HG03565 (cell line): ENCODE results near the gene H6PD.

Experiments used
- ATAC-seq: cut with Tn5 transposase; IDR thresholded peaks from one replicate; pipeline ENCODE4 v1.9.1; 2021; ENCODE audit warnings: mild to moderate bottlenecking, moderate library complexity; ENCODE audit not compliant: unreplicated experiment

The H6PD gene, protein sequence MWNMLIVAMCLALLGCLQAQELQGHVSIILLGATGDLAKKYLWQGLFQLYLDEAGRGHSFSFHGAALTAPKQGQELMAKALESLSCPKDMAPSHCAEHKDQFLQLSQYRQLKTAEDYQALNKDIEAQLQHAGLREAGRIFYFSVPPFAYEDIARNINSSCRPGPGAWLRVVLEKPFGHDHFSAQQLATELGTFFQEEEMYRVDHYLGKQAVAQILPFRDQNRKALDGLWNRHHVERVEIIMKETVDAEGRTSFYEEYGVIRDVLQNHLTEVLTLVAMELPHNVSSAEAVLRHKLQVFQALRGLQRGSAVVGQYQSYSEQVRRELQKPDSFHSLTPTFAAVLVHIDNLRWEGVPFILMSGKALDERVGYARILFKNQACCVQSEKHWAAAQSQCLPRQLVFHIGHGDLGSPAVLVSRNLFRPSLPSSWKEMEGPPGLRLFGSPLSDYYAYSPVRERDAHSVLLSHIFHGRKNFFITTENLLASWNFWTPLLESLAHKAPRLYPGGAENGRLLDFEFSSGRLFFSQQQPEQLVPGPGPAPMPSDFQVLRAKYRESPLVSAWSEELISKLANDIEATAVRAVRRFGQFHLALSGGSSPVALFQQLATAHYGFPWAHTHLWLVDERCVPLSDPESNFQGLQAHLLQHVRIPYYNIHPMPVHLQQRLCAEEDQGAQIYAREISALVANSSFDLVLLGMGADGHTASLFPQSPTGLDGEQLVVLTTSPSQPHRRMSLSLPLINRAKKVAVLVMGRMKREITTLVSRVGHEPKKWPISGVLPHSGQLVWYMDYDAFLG

DNA sequence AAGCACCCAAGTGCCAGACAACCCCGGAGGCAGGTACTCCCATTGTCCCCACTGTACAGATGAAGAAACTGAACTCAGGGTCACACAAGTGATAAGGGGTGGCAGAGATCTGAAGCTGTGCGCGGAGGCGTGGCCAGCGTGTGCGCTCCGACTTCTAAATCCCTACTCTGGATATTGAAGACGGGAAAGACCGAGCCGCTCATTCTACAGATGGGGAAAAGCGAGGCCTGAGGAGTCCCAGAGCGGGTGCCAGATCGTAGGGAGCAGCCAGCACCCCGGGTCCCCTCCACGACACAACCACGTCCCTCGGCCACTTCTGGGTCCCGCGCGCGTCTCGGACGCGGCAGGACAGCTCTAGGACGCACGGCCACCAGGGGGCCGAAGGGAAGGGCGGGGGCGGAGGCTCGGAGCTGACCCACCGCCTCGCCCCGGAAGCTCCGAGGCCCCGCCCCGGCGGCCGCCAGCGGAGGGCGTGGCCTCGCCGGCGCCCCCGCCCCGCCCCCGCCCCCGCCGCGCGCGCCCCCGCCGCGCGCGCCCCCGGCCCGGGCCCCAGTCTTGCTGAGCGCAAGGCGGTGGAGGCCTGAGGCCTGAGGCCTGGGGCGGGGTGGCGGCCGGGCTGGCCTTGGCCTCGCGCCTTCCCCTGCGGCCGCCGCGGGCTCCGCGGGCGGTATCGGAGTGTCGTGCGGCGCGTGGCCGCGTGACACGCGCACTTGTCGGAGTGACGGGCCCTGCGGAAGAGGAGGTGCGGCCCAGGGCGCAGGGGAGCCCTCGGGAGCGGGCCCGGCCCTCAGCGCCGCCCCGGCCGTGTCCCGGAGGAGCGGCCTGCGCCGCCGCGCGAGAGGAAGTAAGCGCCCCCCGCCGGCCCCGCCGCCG, at the start of gene H6PD:
Gene H6PD (plus strand): TSS at position 552 of the 873 bp plus-strand sequence. CDS start 10,161 bp downstream, outside the sequence.
- peak; percentile 55 for ATAC-seq

DNA sequence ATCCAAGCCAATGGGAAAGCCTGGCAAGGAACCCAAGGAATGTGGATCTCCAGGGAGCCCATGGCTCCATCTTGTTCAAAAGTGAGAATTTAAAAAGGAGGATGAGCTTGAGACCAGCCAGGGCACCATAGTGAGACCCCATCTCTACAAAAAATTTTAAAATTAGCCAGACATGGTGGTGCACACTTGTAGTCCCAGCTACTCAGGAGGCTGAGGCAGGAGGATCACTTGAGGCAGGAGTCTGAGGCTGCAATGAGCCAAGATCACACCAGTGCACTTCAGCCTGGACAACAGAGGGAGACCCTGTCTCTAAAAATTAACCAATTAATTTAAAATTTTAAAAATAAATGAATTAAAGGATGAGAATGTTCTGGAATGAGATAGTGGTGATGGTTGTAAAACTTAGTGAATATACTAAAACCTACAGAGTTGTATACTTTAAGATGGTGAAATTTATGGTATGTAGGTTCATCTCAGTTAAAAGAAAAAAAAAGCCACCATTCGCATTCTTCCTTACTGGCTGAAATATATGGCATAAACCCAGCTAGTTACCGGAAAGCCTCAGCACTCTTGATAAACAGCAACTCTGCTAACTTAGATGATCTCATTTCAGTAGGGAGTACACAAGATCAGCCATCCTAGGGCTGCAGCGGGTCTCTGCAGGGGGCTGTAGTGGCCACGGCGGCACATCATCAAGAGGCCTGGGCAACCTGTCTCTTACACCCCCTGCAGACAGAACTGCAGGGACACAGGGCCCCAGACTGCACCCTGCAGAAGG, 48.3 kb upstream of the H6PD start:
- ATAC-seq = no peak

DNA sequence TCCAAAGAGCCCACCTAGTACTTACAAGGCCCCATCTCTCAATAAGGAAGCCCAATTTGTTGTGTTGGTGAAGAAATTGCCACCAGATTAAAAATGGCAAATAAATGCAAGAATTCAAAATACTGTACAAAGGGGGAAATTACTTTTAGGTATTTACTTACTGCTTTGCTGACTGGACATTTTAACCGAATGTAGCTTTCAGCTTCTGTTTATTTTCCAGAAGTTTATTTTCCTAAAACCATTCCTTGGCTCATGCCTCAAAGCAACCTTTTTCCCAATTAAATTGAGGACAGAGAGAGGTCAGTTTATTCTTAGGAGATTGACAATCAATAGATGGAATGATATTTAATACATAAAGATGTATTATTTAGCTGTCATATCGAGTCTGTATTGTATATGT, 47.6 kb upstream of the H6PD start:
- ATAC-seq = no peak

DNA sequence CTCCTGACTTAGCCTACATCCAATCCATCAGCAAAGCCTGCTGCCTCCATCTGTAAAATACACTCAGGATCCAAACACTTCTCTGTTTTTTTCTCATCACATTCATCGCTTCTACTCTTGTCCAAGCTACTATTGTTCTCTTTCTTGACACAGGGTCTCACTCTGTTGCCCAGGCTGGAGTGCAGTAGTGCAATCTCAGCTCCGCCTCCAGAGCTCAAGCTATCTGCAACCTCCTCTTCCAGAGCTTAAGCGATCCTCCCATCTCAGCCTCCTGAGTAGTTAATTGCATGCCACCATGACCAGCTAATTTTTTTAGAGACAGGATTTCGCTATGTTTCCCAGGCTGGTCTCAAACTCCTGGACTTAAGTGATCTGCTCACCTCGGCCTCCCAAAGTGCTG, 44.3 kb upstream of the H6PD start:
- ATAC-seq = no peak

DNA sequence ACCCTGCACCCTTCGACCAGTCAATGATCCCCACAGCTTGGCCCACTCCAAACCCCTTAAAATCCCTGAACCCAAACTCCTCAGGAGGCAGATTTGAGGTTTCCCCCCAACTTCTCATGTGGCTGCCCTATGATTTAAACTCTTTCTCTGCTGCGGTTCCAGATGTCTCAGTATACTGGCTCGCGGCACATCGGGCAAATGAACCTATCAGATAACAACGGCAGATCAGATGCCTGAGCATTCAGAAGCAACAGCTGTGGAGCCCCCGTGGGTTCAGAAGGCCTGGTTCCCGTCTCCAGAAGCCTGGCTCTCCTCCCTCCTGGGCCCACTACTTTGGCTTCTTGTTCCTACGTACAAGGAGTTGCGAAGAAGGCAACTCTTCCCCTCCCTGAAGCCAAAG, 43.3 kb upstream of the H6PD start:
- ATAC-seq = no peak

DNA sequence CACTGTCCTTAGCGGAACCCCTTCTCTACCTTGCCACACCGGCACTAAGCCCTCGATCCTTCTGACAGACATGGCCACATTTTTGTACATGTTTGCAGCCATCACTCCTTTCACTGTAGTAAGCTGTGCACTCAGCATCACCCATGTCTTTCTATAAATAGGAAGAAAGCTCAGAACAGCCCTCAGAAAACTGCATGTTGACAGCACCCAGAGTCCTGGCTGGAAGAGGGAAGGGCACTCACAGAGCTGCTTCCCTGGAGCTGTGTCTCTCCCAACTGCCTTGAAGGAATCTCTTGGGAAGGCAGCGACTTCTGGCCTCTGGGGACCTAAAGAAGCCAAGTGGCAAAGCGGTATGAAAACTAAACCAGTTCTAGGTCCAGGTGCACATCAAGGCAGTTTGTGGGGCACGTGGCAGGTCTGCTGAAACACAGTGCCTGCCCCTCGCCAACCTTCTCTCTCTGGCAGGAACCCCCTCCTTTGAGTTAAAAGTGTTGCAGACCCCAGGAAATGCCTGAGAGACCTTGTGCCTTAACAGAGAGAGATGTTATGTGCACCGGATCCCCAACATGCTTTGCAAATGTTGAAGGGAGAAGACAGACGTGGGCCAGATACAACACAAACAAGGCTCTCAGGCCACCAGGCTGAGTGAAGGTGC, 41.9 kb upstream of the H6PD start:
- no peak for ATAC-seq

DNA sequence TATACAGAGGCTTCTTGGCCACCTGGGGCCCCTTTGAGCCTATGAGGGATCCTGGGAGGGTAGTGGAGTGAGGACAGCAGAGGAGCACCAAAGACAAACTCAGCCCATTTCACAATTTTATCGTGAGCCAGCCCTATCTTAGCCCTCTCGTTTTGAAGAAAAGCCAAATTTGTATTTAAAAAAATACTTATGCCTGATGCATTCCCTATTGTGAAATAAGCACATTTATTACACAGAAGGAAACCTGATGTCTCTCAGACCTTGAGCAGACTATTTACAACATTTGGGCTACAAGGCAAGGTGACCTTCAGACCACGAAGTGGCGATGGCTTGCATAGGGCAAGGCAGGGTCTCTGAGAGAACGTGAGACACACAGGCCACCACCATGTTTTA, 41.3 kb upstream of the H6PD start:
- ATAC-seq = no peak

DNA sequence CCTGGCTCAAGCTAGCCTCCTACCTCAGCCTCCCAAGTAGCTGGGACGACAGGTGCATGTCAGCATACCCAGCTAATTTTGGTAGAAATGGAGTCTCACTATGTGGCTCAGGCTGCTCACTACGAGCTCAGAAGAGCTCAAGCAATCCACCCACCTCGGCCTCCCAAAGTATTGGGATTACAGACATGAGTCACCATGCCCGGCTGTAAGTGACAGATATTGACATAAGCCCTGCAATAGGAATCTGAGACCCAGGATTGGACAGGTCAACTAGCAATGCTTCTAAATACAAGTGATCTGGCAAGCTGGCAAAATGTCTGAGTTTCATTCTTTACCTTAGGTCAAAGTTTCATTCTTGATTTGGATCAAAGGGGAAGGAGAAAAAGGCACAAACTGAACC, 40.5 kb upstream of the H6PD start:
- ATAC-seq = no peak

DNA sequence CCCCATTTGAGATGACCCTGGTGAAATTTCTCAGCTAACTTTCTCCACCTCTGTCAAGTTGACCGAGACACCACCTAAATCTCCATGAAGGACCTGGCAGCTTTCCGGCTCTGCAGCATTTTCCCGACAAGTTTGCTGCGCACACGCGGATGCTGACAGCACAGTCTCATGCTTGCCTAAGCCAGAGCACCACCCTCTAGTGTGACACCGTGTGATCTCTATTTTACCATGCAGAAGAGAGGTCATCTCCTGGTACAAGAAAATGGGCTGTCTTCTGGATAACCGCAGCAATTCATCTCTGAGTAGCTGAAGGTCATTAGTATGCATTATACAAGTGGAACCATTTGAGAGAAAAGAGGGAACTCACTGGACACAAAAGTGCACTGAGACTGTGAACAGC, 38.9 kb upstream of the H6PD start:
- ATAC-seq = no peak

DNA sequence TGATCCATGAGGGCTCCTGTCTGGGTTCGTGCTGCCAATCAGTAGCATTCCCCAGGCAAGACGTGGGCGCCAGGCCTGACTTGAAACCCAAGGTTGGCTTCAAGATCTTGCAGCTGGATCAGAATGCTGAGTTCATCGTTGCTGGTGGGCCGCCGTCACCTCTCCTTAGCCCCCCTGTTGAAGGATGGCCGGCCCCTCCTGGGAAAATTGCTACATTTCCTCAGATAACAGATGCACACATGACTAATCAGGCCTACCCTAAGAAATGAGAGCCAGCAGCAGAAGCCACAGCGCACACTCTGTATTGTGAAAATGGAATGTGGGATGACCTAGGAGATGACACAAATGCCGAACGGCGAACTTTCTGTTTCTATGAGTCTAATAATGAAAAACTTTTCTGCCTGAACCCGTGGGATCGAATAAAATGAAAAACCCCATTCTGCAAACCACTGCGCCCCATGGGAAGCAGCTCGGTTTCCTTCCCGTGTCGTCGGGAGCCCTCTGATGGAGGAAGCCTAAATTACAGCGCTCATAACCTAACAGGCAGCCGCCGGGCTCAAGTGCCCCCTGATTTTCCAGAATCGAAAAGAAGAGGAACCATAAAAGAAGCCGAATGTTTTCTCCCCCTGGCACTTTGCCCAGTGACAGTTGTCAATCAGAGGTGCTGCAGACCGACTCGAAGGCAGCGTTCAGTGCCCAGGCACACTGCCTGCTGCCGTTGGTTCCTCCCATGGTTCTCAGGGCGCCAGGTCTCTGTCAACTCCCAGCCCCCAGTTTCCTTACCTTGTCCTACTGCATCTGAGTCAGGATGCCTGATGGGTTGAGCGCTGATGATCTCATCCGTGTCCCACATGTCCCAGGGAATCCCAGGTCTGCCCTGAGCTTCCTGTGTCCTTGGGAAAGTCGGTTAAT, 38.2 kb upstream of the H6PD start:
- peak; percentile 53 for ATAC-seq

DNA sequence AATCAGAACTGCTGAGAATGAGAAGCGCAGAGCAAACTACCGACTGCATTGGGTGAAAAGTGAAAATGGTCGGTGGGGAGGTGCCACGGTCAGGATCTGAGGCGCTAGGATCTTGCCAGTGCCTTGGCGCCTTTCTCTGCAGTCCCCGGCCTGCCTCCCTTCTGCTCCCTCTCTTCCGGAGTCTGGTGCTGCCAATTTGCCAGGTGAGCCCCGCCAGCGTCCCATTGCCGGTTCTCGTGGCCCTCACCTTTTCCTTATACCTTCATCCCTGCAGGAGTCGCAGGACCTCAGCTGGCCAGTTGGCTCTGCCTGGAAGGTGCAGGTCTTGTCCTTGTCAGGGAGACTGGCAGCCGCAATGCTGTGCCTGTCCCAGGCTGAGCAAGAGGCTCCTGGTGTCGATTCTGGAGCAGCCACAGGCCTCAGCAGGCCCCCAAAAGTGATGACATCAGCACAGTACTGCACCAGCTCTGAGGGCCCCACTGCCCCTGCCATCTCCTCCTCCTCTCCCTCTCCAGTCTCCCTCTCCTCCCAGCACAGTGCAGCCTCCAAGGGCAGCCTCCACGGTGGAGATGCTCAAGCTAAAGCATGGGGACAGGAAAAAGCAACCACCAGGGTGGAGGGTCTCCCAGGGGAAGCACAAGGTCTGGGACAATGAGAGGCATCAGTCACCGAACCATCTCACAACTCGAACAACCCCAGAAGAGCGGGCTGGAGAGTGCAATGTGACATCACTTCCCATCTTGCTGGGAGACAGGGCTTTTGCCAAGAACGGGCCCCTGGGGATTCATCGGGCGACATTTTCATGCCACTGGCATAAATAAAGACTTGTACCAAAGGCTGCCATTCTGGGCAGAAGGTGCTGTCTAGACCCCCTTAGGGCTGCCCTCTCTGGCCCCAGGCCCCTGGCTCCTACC, 37.1 kb upstream of the H6PD start:
- no peak for ATAC-seq

DNA sequence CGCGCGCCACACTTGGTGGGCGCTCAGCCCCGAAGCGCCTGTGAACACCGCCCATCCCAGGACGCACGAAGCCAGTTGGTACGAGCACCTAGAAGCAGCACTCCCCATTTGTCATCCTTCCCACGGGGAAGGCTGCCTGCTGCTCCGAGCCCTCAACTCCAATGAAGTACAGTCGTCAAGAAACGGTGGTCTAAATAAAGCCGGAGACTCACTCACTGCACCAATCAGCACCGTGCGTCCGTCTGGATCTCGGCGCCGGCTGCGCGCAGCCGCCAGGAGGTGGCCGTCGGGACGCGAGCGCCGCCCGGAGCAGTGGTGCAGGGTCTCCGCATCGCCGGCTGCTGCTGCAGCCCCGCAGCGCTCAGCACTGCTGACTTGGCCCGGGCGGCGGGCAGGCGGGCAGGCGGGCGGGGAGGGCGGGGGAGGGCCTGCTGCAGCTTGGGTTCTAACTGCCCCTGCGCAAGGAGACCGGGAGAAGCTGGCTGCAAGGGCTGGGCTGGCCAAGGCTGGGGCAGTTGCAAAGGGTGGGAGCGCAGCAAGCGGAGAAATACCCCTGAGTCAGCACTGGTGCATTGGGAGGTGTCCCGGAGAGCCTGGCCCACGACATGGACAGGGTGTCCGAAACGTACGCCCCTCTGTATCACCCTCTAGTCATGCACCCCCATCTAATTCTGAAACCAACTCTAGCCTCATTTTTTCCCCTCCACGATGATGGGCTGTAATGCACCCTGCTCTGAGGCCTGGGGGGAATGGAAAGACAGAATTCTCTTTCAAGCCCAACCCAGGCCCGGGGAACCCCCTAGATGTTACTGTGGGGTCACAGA, 35.8 kb upstream of the H6PD start:
- no peak for ATAC-seq

DNA sequence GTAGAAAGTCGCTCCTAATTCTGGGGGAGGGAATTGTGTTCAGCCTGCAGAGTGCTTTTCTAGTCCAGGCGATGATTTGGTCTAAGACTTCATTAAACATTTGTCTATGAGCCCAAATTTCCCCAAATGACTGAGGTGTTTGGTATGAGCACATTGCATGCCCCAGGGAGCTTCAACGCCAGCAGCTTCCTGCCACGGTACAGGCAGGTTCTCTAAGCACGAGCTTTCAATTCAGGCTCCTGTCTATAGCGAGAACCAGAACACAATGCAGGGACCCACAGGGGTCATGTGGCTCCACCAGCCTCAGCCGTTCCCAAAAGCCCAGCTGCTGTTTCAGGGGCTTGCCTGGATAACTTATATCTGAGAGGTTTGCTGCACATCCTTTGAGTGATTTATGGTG, 34.1 kb upstream of the H6PD start:
- no peak for ATAC-seq

DNA sequence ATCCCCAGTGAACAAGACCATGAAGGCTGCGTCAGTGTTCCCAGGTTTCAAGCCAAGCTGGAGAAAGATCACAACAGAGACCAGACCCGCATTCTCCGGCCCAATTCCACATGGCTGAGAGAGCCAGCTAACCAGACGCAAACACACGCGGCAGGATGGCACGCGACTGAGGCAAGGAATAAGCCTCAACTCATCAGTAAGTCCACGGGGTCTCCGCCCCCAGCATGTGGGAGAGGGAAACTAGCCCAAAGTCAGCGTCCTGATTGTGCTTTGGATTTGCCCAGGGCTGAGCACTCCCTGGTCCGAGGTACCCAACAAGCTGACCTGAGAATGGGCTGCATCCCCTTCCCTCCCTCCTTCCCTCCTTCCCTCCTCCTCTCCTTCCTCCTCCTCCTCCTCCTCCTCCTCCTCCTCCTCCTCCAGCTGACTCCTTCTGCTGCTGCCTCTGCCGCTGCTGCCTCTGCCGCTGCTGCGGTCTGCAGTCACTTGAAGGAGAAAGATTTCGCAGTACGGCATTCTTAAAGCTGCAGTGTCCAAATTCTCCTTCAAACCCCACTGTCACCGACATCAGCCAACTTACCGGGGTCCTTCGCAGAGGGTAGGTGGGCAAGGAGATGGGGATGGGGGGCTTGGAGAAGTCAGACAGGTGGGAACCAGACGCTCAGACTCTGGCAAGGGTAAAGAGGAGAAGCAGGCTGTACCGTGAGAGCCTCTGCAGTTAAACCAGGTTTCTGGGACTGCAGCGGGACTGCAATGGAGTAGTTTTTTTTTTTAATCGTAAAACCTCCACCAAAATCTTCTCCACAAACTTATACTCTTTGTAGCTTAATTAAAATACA, 33.0 kb upstream of the H6PD start:
- ATAC-seq = no peak

DNA sequence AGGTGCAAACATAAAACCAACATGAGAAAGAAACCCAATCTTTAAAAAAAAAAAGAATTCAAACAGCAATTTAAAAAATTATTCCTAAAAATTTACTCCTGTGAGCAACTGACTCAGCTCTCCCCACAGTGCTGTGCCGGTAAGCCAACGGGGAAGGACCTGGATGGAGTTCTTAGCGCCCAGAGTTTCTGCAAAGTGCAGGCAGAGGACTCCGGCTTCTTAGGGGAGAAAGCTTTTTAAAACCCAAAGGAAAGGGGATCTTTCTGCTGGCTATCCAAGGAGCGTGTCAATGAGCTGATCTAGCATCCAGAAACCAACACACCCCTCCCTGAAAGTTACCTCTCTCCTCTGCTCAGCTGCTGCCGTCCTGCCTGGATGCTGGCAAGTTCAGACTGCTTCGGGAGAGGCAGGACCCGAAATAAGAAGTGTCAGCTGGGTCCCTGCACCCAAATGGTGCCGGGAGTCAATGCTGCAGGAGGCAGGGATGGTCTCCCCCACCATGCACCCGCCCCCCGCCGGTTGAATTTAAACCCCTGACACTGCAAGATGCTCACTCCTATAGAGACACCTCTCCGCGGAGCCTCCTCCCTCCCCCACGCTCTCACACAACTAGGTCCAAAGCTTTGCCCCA, 32.2 kb upstream of the H6PD start:
- no peak for ATAC-seq

DNA sequence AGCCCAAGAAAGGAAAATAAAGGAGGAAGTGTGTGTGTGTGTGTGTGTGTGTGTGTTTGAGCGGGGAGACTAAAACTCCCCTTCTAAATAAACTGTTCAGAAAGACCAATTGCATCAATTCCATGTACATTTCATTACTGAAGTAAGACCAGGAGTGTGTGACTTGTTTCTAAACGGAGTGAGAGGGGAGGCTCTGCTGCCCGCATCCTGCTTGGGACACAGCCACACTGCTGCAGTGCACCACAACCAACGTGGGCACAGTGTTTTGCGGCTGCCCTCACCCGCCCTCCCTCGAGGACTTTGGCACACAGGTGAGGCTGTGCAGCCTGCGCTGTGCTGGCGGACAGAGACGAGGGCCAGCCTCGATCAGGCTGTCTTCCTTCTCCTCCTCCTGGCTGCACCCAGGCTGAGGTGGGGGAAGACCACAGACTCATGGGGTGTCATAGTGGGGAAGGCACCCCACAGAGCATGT, 31.0 kb upstream of the H6PD start:
- no peak for ATAC-seq
